OCI-LY7 (cell line): Measurements from ENCODE around the gene APOL1. TPM values are rescaled to one million over a fixed set of nuclear protein-coding genes. Genes with fewer than 3 reads are reported as not detected.

Experiments
- BruUV-seq: library from RNA; stranded (reverse); fragments of 400-500 nt; replicated peaks from 2 replicates; lab custom pipeline; 2021; lab: Mats Ljungman, UMichigan
- CTCF ChIA-PET: fragments of 300-600 bp; sonication (Branson Sonifier 250); formaldehyde crosslinking; loops from one replicate; lab custom pipeline; 2022; ENCODE audit warnings: antibody characterized with exemption; ENCODE audit not compliant: unreplicated experiment; lab: Charles Lee
- POLR2A ChIA-PET: fragments of 300-600 bp; sonication (Branson Sonifier 250); formaldehyde crosslinking; loops from one replicate; lab custom pipeline; 2022; ENCODE audit warnings: antibody characterized with exemption; lab: Charles Lee
- DNase-seq: peaks from one replicate; pipeline ENCODE4 v3.0.0-alpha.2; 2015; ENCODE audit warnings: low spot score
- H2AFZ ChIP-seq: fragments of 200-600 bp; sonication (generic), shearing (Covaris generic); 2 replicates; pipeline ENCODE4 v1.6.1; 2014; ENCODE audit warnings: mild to moderate bottlenecking, antibody characterized with exemption, low read length, moderate library complexity
- H3K27ac ChIP-seq: fragments of 200-600 bp; sonication (generic); 2 replicates; pipeline ENCODE4 v1.5.1; 2014; ENCODE audit warnings: mixed run types, low read depth, mild to moderate bottlenecking, moderate library complexity, low read length, inconsistent platforms; ENCODE audit not compliant: poor library complexity, severe bottlenecking
- H3K36me3 ChIP-seq: fragments of 200-600 bp; sonication (generic); 2 replicates; pipeline ENCODE4 v1.6.1; 2014; ENCODE audit warnings: mild to moderate bottlenecking, antibody characterized with exemption, low read length, moderate library complexity, mixed read lengths; ENCODE audit not compliant: insufficient read depth
- H3K4me1 ChIP-seq: fragments of 200-600 bp; sonication (generic); 2 replicates; pipeline ENCODE4 v1.5.1; 2014; ENCODE audit warnings: mild to moderate bottlenecking, low read length; ENCODE audit not compliant: insufficient read depth, poor library complexity, severe bottlenecking
- H3K4me2 ChIP-seq: fragments of 200-600 bp; sonication (generic); 2 replicates; pipeline ENCODE4 v1.6.1; 2014; ENCODE audit warnings: mild to moderate bottlenecking, low read length
- H3K4me3 ChIP-seq: fragments of 200-600 bp; sonication (generic); 2 replicates; pipeline ENCODE4 v1.5.1; 2014; ENCODE audit warnings: mild to moderate bottlenecking, low read depth, low read length; ENCODE audit not compliant: poor library complexity, severe bottlenecking
- H3K79me2 ChIP-seq: fragments of 200-600 bp; sonication (generic); 2 replicates; pipeline ENCODE4 v1.6.1; 2016; ENCODE audit warnings: low read depth, mild to moderate bottlenecking, low read length, moderate library complexity, mixed read lengths; ENCODE audit not compliant: insufficient read depth
- H3K9me2 ChIP-seq: fragments of 200-600 bp; sonication (generic); 2 replicates; pipeline ENCODE4 v1.6.1; 2016; ENCODE audit warnings: mild to moderate bottlenecking, low read length, mixed read lengths; ENCODE audit not compliant: insufficient read depth
- H3K9me3 ChIP-seq: fragments of 200-600 bp; sonication (generic); 2 replicates; pipeline ENCODE4 v1.6.1; 2014; ENCODE audit warnings: mild to moderate bottlenecking, mixed run types, low read length, mixed read lengths
- H4K20me1 ChIP-seq: fragments of 200-600 bp; sonication (generic); 2 replicates; pipeline ENCODE4 v1.6.1; 2014; ENCODE audit warnings: mild to moderate bottlenecking, antibody characterized with exemption, low read length, moderate library complexity, mixed read lengths; ENCODE audit not compliant: insufficient read depth
- EZH2phosphoT487 ChIP-seq: fragments of 200-600 bp; sonication (generic); IDR thresholded peaks from 2 replicates; pipeline ENCODE4 v1.6.1; 2018; ENCODE audit warnings: low read depth, borderline replicate concordance, mild to moderate bottlenecking, mixed run types, antibody characterized with exemption, low read length, moderate library complexity, mixed read lengths
- intact Hi-C: fragments of 100-400 bp; cut with micrococcal nuclease; formaldehyde crosslinking; loops from one replicate; pipeline ENCODE4 v1.10.0; 2022; ENCODE audit not compliant: unreplicated experiment
- total RNA-seq, 2 experiments: library from RNA; depleted of rRNA in 1 of 2; stranded (reverse); fragments of >200 nt in 1 of 2; shearing (Covaris generic) in 1 of 2; gene quantifications; 2 replicates each; pipeline ENCODE4 v1.2.3, GENCODE V29; 2014 to 2022
- TF ChIP-seq, protein P1 (sequence below): fragments of 200-600 bp; sonication (generic); conservative IDR thresholded peaks from 2 replicates; pipeline ENCODE4 v1.5.1; 2014; ENCODE audit warnings: mild to moderate bottlenecking, antibody characterized with exemption, low read length, moderate library complexity, mixed read lengths

The APOL1 gene
- total RNA-seq, 2 experiments from 2014 or later: 0.42 to 0.47 TPM

DNA sequence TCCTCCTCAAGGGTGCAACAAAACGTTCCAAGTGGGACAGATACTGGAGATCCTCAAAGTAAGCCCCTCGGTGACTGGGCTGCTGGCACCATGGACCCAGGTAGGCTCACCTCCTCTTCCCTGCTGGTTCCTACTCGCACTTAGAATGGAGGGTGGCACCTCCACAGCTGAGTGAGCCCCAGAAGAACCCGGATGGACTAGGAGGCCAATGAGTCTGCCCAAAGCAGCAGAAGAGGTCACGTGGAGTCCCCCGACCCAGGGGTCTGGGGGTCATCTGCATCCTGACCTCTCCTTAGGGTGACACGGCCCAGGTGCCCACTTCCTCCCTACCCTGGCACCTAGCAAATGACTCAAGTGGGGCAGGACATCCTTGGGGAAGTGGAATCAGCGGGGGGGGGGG is 4.4 kb downstream of the APOL1 start:
- Histone ChIP-seq H2AFZ (no peak overlapping the region), H4K20me1 (no peaks in the 10 kb centered on the region), H3K4me2 (no peak overlapping the region), H3K36me3 (no peaks in the 10 kb centered on the region), H3K27ac (no peak overlapping the region), H3K9me2 (no peaks in the 10 kb centered on the region), H3K4me1 (peaks cover 25% of the 10 kb centered on the region), H3K9me3 (no peaks in the 10 kb centered on the region), H3K4me3 (no peak overlapping the region), H3K79me2 (no peaks in the 10 kb centered on the region)
- no TSS peak for BruUV-seq
- CTCF ChIA-PET: no interaction called here
- no peak for TF ChIP-seq EZH2phosphoT487
- TF ChIP-seq, protein P1, sequence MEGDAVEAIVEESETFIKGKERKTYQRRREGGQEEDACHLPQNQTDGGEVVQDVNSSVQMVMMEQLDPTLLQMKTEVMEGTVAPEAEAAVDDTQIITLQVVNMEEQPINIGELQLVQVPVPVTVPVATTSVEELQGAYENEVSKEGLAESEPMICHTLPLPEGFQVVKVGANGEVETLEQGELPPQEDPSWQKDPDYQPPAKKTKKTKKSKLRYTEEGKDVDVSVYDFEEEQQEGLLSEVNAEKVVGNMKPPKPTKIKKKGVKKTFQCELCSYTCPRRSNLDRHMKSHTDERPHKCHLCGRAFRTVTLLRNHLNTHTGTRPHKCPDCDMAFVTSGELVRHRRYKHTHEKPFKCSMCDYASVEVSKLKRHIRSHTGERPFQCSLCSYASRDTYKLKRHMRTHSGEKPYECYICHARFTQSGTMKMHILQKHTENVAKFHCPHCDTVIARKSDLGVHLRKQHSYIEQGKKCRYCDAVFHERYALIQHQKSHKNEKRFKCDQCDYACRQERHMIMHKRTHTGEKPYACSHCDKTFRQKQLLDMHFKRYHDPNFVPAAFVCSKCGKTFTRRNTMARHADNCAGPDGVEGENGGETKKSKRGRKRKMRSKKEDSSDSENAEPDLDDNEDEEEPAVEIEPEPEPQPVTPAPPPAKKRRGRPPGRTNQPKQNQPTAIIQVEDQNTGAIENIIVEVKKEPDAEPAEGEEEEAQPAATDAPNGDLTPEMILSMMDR: no peak
- POLR2A ChIA-PET: no interaction called here
- DNase-seq: no peak
- intact Hi-C loops: no loop called here

DNA sequence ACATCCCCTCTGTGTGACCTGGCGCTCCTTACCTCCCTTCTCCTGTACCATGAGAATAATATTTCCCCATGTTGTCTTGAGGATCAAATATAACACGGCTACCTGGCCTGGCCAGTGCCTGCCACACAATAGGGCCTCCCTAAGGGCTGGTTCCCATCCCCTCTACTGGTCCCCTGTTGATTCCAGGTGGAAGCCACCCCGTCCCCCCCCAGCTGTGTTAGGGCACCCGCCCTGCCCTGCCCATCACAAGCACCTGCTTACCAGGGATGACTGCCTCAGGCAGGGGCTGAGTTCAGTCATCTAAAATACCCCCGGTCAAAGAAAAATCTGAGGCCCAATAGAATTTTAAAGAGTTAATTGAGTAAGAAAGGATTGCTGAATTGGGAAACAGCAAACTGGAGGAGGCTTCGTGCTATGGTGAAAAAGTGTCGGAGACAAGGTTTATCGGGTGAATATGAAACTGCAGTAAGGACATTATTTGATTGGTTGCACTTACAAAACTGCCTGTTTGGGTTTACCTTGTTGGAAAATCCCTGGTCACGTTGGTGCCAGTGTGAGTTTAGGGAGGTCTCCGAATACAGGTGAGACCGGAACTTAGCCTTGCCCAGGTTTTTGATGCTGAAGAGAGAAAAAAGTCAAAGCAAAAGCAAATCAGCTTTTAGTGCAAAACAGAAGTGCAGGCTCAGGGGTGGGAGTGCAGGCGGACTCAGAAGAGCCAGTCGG is 5.2 kb downstream of the APOL1 start:
- Histone ChIP-seq H2AFZ (peak overlapping the region; percentile 94; the same call in 1 of the 2 replicates), H3K4me2 (peak overlapping the region; percentile 63), H4K20me1 (no peaks in the 10 kb centered on the region), H3K27ac (no peak overlapping the region), H3K79me2 (no peaks in the 10 kb centered on the region), H3K4me1 (peaks cover 22% of the 10 kb centered on the region), H3K4me3 (no peak overlapping the region), H3K9me3 (no peaks in the 10 kb centered on the region), H3K9me2 (no peaks in the 10 kb centered on the region), H3K36me3 (no peaks in the 10 kb centered on the region)
- intact Hi-C loops: no loop called here
- no peak for DNase-seq
- POLR2A ChIA-PET: no interaction called here
- CTCF ChIA-PET: no interaction called here
- no peak for TF ChIP-seq EZH2phosphoT487
- TF ChIP-seq, protein P1: no peak
- BruUV-seq: no TSS peak
